ENCODE results near the gene DCP1B.
"Not testable (repeated sequence)": the region's sequence is repeated elsewhere in the genome, so short reads cannot be mapped to it uniquely, and the experiment has no call there.

DCP1B gene

GRCh38 chr12:1974812-1975211 is 29.4 kb downstream of the DCP1B start:
- DNase-seq (ENCODE audit: low read depth): no peak

- DNase-seq (ENCODE audit: low read depth): no peak
Observed at GRCh38 chr12:1972856-1973317, 31.4 kb downstream of the DCP1B start.

DNA sequence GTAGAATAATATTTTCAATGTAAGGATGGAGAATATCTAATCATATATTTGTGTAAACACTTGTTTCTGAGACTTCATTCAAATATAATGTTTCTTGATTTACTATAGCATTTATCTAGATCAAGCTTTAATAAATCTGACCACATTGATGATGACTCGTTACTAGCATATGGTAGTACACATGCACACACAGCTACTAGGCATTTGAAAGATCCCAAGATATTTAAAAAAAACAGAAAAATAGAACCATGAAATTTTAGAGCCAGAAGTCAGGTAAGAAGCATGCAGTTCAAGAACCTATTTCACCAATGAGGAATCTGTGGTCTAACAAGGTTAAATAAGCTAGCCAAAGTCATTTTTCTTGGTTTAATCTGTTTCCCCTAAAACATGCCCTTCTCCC is 32.0 kb downstream of the DCP1B start:
- DNase-seq (ENCODE audit: low read depth): no peak

- no peak for DNase-seq (ENCODE audit: low read depth)
Observed at GRCh38 chr12:1970331-1970900, 33.8 kb downstream of the DCP1B start.

GRCh38 chr12:1966561-1967226 is 37.6 kb downstream of the DCP1B start:
- no peak for DNase-seq (ENCODE audit: low read depth)

DNA sequence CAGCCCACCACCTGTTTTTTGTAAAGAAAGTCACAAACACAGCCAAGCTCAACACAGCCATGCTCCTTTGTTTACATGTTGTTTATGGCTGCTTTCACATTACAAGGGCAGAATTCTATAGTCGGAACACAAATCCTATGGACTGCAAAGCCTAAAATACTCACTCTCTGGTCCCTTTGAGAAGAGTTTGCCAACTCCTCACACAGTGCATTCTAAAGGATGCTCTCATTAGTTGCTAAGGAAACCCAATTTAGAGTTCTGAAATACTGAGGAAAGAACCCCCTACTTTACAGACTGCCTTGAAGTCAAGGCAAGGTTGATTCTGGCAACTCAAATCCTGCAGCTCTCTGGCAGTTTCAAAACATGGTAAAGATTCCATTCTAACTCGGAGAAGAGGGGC is 38.3 kb downstream of the DCP1B start:
- DNase-seq (ENCODE audit: low read depth): no peak

DNA sequence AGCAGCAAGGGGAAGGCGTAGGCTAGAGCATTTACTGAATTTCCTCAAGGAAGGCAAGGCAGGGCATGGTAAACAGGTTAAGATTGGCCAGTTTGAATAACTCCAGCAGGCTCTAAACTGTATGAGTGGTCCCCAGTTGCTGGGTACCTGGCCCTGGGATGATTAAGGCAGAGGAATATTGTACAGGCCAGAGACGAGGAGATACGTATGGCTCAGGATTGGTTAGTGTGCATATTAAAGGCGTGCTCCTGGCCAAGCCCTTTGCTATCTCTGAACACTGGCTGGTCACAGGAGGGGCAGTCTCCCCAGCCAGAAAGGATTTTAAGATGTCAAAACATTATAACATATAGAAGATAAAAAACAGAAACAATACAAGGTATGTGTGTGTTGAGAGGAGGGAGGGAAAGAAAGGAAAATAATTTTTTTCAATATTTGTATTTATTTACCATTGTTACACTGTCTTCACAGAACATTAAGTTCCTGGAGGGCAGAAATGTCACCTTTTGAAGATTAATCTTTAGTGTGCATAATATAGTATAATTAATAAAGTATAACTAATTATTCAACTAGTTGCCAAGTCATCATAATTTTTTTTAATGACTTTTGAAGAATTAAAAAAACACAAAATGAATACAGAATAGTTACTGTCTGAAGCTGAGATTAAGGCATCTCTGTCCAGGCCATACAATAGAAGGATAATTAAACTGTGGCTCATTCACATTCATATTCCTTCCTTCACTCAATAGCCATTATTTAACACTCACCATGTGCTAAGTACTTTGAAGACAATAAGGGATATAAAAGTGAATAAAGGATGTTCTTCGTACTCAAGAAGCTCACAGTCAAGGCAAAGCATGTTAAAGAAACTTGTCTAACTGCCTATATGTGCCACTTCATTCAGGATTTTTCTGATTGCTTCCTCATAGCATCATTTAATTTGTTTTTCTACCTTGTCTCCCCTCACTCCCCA is 41.9 kb downstream of the DCP1B start:
- no peak for DNase-seq (ENCODE audit: low read depth)

GRCh38 chr12:1956716-1957115 is 47.5 kb downstream of the DCP1B start:
- DNase-seq (ENCODE audit: low read depth): no peak

GRCh38 chr12:1949771-1950470 is 54.3 kb downstream of the DCP1B start:
- no peak for DNase-seq (ENCODE audit: low read depth)

DNA sequence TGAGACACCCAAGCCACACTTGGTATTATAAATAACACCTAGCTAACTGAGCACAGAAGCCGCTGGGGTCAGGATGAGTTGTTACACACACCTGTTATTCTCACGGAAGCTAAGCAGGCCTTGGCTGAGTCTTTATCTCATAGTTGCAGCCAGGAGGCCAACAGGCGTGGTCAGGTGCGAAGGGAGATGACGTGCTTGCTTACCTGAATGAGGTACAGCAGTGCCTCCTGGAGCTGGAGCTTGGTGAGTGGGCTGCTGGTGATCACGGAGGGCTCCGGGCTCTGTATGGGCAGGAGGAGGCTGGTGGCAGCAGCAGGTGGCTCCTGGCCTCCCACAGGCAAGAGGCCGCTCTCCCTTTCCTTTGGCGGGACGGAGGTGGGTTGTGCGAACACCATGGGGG is 55.4 kb downstream of the DCP1B start:
- DNase-seq (ENCODE audit: low read depth): no peak

- DNase-seq (ENCODE audit: low read depth): no peak
Observed at GRCh38 chr12:1947081-1947480, 57.2 kb downstream of the DCP1B start.

DNA sequence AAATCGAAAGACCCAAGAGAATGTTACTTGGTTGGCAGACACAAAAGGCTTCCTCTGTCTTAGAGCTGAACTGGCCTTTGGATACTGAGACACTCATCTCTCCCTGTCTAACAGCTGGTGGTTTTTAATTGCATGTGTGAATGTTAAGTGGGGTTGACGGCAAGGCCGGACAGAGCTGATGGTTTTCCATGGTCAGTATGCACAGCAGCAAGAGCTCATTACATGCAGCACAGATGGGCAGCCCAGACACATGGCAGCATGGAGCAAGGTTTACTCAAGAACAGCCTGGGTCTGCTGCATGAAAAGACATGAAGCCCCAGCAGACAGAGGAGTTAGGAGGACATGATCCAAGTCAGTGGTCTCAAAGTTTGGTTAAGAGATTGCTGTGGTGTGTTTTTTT is 58.0 kb downstream of the DCP1B start:
- DNase-seq (ENCODE audit: low read depth): no peak

- not testable (repeated sequence) for DNase-seq (ENCODE audit: low read depth)
Observed at GRCh38 chr12:1945502-1945901, 58.8 kb downstream of the DCP1B start.

DNA sequence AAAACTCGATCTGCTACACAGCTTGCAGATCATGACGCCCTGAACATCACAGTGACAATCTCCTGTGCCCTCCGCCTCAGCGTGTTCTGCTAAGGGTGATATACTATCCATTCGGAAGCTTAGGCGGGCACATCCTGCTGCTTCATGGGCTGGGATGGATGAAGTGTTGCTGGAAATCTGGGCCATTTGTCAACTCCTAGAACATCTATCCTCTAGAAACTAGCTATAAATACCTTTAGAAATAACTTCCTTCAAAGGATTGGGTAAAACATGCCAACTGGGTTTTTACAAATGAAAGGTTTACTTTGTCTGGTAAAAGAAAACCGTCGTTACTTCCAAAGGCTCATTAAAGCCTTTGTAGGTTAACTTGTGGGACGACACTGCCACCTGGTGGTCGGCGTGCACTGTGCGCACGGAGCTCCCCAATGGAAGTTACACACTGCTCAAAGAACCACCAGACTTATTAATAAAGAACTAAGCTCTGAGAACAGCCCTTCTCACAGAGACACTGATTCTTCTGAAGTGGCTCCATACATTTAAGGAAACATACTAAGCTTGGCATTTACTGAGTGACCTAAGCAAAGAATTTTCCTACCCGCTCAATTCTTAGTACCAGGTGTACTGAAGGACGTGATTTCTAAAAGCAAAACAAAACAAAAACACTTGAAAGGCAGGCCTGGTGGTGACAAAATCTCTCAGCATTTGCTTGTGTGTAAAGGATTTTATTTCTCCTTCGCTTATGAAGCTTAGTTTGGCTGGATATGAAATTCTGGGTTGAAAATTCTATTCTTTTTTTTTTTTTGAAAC is 64.3 kb downstream of the DCP1B start:
- DNase-seq (ENCODE audit: low read depth): peak; percentile 78

- DNase-seq (ENCODE audit: low read depth): no peak
Observed at GRCh38 chr12:1939331-1939730, 64.9 kb downstream of the DCP1B start.

- no peak for DNase-seq (ENCODE audit: low read depth)
Observed at GRCh38 chr12:1937481-1938224, 66.6 kb downstream of the DCP1B start.

GRCh38 chr12:1936406-1937320 is 67.6 kb downstream of the DCP1B start:
- DNase-seq (ENCODE audit: low read depth): no peak

DNA sequence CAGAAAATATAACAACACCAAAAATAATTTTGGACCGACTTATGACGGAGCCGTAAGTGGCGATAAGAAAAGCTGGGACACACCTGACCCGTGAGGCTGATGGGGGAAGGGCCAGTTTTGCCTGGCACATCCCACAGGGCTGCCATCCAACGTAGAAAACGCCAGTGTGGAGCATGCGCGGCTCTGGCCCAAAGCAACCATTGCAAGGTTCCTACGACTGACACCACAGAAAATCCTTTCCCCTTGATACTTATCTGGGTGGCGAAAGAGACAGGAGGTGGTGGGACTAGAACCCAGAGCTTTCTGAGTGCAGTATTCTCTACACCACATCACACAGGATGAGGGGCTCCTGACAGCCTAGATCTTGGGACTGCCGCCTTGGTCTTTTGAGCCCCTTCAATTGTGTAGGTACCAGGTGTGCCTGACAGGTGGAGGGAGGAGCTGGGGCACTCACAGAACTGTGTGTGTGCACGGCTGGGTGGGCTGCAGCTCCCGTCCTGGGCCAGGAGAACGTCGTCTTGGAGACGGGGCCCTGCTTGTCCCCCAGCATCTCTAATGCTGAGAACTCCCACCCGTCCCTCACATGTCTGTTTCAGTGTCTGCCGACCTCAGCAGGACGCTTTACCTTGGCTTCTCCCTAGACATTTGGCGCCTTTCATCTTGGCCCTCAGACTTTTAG is 68.4 kb downstream of the DCP1B start:
- no peak for DNase-seq (ENCODE audit: low read depth)

DNA sequence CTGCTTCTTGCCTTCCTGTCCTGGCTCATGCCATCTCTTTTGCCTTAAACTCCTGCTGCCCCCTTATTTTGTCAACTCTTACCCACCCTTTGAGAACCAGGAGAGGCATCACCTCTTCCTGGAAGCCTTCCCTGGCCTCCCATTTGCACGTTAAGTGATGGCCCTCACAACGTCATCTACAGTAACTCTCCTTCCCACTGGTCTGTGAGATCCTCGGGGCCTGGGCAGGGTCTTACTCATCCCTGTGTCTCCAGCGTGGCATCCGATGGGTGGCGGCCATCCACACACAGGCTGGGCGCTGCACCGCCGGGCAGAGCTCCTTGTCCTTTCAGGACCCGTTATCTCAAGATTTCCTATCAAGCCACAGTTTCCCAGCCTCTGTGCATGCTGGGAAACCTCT is 69.0 kb downstream of the DCP1B start:
- DNase-seq (ENCODE audit: low read depth): no peak

Data from activated T-cell treated with anti-CD3 and anti-CD28 coated beads for 48 hours (primary cell).